AG08396 (cell line): ENCODE measurements around the gene INTS6.
A peak's percentile ranks its signal among the peaks of the same experiment; 100 is the strongest.

Experiments
- DNase-seq: peaks from one replicate; pipeline ENCODE4 v3.0.0; 2012; ENCODE audit warnings: low spot score, mixed read lengths

Gene INTS6, protein sequence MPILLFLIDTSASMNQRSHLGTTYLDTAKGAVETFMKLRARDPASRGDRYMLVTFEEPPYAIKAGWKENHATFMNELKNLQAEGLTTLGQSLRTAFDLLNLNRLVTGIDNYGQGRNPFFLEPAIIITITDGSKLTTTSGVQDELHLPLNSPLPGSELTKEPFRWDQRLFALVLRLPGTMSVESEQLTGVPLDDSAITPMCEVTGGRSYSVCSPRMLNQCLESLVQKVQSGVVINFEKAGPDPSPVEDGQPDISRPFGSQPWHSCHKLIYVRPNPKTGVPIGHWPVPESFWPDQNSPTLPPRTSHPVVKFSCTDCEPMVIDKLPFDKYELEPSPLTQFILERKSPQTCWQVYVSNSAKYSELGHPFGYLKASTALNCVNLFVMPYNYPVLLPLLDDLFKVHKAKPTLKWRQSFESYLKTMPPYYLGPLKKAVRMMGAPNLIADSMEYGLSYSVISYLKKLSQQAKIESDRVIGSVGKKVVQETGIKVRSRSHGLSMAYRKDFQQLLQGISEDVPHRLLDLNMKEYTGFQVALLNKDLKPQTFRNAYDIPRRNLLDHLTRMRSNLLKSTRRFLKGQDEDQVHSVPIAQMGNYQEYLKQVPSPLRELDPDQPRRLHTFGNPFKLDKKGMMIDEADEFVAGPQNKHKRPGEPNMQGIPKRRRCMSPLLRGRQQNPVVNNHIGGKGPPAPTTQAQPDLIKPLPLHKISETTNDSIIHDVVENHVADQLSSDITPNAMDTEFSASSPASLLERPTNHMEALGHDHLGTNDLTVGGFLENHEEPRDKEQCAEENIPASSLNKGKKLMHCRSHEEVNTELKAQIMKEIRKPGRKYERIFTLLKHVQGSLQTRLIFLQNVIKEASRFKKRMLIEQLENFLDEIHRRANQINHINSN

DNA sequence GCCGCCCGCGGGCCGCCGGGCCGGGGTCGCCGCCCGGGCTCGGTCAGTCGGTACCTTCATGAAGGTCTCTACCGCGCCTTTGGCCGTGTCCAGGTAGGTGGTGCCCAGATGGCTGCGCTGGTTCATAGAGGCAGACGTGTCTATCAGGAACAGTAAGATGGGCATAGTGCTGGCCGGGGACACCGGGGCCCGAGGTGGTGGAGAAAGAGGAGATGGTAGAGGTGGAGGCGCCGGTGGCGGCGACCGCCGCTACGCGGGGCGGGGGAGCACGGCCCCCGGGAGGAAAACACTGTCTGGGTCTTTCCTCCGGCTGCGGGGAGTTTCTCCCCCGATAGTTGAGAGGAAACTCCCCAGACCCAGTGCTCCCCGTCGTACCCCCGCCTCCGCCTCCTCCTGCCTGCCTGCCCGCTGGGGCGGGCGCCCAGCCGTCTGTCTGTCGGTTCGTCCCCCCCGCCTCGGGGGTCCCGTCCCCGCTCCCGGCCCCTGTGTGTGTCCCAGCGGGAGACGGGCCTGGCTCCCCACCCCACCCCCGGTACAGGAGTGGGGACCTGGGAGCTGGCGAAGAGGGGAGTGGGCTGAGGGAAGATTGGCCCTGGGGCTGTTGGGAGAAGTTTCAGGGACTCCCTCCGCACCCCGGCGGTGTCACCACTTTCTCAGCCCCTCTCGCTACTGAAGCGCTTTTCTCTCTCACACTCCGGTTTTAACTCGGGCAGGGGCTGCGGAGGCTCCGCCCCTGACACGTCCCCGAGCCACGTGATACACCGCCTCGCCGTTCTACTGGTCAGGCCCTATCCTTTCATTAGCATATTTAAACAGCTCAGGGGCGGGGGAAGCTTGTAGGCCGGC lies at the start of gene INTS6:
Gene INTS6, minus strand, starts transcription at position 676 of the 846 bp plus-strand sequence. Its CDS starts 511 bp downstream, at position 165.
- DNase-seq = no peak

DNA sequence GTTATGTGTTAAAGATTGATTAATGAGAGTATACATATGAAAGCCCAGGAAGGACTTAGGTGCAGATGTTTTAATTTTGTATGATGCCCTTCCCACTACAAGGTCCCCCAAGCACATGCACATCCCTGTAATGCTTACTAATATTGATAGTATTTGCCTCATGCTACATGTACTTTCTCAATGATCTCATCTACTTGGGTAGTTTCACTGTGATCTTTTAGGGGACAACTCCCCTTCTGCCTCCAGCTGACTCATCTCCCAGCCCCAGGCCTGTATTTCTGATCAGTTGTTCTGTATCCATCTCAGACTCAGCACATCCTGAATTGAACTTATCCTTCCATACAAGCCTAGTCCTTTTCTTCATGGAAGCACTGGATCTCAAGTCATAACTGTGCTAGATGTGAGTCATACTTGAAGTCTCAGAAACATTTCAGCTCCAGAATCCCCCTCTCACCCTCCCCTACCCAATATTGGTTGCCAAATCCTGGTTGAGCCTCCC lies 49.4 kb upstream of the INTS6 start:
- DNase-seq = peak; percentile 20

DNA sequence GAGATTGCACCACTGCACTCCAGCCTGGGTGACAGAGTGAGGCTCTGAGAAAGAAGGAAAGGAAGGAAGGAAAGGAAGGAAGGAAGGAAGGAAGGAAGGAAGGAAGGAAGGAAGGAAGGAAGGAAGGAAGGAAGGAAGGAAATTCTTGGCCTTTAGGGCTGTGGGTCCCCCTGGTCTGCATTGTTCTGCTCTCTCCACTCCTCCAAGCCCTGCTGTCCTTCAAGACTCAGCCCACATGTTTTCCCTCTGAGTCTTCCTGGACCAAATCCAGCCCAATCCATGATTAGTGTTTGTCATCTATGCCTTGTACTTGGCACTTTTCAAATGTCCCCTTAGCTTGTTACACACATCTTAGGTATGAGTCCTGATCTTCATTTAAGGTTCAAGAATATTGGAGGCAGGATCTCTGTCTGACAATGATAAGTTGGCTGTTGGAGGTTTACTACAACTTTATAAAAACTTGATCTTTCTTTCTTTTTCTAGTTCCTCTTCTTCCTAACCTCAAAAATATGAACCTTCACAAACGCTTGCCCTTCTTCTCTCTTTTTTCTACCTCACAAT lies 48.8 kb upstream of the INTS6 start:
- DNase-seq = peak; percentile 44

DNA sequence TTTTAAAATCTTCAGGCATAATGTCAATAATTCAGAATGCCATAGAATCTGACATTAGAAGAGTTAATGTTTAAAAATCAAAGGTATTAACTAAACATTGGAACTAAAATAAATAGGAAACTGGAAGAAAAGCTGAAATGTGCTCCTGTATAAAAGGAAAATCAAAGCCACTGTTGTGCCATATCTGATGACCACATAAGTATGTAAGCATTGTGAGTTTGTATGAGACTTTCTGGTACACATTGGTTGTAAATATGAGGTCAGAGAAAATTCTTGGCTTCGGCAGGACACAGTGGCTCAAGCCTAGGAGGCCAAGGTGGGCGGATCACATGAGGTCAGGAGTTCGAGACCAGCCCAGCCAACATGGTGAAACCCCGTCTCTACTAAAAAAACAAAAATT lies 48.3 kb upstream of the INTS6 start:
- no peak for DNase-seq

DNA sequence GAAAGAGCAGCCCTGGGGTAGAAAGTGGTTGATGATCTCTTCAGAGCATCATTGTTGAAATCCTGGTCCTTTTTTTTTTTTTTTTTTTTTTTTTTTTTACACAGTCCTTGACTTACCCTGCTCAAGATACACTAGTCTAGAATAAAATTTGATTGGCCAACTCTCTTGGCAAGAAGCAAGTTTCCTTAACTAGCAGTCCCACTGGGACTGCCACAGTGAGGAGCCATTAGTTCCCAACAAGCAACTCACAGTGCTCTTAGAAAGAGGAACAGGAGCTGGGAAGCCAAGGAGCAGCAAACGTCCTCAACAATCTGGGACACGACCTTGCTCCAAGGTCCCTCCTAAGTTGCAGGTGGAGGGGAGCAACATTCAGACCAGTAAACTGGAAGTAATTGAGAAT lies 47.9 kb upstream of the INTS6 start:
- DNase-seq = no peak

DNA sequence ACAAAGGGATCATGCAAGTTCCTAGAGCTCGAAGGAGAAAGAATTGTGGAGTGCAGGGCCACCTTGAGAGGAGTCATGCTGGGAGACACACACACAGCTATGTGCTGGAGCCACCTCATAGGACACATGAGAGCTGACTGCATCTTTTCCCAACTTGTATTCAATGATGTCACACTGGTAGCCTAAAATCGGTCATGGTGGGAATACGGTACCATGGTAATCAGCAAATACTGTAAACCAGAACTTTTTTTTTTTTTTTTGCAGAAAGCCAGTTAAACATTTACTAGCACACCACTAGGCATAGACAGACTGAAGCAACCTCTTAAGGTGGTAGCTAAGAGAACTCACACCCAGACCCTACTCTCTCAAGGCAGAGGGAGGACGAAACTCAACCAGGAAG lies 47.0 kb upstream of the INTS6 start:
- no peak for DNase-seq

DNA sequence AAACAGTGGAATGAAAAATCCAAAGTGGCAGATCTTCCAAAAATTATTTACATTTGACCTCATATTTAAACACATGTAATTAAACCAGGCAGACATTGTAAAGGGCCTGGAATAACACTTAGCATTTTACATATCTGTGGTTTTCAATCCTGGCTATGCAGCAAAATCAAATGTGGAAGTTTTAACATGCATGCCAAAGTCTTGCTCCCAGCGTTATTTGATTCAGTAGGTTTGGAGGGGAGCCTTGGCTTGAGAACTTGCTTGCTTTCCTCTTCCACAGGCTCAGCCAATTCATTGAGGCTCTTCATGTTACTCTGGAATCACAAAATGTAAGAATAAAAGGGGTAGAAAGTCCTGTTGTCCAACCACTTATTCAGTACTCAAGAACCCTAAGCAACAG lies 42.5 kb upstream of the INTS6 start:
- no peak for DNase-seq

DNA sequence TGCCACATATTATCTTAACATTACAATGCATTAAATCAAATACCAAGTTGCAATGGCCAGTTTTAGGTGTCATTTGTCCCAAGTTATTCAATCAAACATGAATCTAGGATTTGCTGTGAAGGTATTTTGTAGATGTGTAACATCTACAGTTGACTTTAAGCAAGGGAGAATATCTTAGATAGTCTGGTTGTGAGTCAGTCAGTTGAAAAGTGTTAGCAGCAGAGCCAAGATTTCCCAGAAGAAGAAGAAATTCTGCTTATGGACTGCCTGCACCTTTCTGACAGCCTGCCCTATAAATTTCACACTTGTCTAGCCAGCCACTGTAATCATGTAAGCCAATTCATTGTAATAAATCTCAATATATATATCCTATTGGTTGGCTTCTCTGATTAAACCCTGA lies 41.3 kb upstream of the INTS6 start:
- peak; percentile 28 for DNase-seq

DNA sequence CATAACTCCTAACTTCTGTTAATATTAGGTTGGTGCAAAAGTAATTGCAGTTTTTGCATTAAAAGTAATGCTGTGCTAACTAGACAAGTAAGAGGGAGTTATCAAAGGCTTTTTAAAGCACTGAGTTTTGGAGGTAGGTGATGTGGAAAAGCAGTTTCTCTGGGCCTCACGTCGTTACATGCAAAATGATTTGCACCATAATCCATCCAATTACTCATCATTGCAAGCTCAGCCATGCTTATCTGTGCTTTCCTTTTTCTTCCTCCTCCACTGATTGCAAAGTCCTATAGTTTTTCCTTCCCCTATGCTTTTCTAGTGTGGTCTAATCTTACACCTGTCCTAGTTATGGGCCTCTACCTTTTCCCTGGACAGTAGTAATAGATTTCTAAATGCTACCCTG lies 35.4 kb upstream of the INTS6 start:
- DNase-seq = no peak

DNA sequence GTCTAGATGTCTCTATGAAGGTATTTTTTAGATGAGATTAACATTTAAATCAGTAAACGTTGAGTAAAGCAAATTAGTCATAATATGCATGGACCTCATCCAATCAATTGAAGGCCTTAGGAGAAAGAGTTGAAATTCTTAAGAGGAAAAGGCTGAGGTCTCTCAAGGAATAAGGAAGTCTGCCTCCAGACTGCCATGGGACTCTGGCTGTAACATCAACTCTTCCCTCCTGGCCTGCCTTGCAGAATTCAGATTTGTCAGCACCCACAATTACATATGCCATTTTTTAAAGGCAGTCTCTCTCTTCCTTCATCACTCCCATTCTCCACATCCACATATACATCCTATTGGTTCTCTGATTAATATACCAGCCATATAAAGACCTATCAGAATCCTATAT lies 28.8 kb upstream of the INTS6 start:
- no peak for DNase-seq

DNA sequence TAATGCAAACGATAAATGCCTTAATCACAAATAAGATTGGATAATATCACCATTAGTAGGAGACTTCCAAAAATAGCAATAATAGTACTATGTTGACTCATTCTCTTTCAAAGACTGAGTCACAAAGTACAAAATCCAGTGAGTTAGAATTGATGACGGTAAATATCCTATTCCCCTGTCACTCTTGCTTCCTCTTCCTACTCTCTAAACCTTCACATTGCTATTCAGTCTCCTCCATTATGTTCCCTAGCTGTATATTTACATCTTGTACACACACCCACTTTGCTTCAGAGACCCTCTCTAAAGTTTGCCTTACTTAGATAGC lies 26.3 kb upstream of the INTS6 start:
- peak; percentile 49 for DNase-seq

DNA sequence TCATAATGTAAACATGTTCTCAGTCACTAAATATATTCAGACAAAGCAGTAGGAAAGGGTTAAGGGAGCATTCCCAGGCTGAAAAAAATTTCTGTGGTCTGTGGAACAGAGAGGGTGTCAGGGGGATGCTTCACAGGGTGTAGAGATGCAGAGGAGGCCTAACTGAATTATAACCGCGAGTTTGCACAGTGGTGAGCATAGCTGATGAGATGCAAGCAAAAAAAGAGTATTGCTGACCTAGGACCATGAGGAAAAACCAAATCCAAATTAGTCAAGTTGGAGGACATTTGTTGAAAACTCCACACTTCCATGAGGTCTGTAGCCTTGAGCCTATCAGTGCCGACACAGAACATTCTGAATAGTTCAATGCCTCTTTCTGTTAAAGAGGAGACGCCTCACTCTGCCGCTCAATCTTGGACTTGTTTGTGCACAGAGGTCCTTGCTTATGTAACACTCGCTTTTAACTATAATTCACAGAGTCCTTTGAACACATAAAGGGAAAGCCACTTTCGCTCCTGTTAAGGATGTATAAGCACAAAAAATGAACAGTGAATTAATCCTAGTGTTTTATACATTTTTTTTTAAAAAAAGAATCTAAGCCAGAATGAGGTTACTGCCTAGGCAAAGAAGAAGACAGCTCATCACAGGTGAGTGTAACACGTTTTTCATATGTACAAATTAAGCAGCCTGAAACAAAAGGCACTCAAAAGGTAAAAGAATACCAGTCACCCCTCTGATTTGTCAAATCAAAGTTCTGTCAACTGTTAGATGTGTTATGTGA lies 25.8 kb upstream of the INTS6 start:
- no peak for DNase-seq

DNA sequence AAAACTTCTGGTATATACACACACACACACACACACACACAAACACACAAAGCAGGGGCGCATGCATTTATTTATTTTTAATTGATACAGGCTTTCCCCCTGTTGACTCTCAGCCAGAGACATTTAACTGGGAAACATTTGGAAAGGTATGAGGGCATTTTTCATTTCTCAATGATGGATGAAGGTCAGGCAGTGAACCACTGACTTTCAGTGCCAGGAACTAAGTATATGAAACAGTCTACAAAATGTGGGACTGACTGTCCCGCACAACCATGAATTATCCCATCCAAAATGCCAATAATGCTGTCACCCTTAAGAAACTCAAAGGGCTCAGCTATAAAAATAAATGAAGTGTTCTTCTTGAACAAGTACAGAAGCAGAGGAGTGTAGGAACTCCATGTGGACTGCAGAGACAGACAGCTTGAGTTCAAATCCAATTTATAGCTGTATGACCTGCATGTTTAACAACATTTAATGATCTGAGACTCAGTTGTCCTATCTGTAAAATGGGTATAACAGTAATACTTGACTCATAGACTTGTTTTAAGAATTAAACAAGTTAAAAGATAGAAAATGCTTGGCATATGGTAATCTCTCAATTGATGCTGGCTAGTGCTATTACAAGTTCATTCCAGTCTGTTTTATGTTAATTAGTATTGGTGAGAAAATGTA lies 25.0 kb upstream of the INTS6 start:
- no peak for DNase-seq

DNA sequence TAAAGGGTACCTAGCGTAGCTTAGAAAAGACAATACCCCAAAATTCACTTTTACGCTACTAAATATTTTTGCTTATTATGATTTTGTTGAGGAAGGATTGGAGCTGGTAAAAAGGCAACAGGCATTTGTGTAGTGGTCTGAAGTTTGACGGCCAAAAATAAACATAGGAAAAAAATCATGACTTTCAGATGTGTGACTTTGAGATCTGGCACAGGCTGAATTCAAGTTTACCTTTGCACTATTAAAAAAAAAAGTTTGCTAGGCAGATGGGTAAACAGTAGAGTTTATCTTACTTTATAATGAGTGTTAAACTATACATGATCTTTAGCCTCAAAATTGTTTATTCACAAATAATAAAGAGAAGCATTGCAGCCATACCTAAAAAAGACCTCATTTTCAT lies 24.3 kb upstream of the INTS6 start:
- DNase-seq = no peak

DNA sequence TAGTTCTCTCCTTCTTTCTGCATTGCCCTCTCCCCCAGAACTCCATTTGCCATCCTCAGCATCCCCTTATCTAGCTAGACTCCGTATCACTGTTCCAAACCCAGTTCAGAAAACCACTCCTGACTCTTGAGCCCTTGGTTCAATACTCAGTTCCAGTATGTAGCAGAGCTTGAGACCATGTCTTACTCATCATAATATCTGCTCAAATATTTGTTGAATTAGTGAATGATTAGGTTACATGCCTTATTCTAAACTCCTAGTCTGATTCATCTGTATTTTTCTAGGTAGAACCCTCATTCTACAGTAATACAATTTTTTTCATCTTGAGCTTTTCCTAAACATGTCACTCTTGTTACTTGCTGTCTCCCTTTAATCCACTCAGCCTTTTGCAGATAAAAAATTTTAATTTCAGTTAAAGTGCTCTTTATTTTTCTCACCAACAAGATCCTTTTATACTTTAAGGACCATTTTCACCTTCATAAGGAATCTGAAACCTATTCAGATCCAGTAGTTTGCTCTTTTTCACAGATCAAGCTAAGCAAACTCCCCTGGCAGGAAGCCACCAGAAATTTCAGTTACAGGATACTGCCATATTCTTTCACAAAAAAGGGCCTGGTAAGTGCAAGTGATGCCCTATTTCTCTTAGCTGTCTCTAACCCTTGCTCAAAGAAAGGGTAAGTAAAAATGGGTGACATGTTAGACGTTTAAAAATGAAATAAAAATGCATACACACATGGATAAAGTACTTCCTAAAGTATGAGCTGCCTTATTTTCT lies 23.1 kb upstream of the INTS6 start:
- peak; percentile 25 for DNase-seq

DNA sequence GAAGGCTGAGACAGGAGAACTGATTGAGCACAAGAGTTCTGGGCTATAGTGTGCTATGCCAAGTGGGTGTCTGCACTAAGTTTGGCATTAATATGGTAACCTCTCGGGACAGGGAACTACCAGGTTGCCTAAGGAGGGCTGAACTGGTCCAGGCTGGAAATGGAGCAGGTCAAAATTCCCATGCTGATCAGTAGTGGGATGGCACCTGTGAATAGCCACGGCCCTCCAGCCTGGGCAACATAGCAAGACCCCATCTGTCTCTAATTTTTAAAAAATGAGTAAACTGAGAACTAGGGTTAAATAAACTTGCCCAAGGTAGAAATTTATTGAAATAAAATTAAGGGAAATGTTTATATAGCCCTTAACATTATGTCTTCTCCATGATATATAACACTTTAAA lies 17.0 kb upstream of the INTS6 start:
- no peak for DNase-seq

DNA sequence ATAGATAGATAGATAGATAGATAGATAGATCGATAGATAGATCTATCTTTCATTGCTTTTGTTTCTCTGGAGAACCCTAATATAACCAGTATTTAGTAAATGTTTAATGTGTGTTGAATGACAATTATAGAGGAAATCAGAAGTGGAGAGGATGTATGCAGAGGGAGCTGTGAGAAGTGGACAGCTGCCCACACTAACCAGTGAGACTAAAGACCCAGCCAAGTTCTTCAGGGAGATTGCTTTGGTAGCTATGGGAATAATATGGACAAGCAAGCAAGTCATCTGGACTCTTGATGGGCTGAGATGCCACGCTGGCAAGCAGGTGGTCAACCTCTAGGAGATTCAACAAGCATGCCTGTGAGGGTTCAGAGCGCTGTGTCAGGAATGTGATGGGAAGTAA lies 14.9 kb upstream of the INTS6 start:
- DNase-seq = no peak

DNA sequence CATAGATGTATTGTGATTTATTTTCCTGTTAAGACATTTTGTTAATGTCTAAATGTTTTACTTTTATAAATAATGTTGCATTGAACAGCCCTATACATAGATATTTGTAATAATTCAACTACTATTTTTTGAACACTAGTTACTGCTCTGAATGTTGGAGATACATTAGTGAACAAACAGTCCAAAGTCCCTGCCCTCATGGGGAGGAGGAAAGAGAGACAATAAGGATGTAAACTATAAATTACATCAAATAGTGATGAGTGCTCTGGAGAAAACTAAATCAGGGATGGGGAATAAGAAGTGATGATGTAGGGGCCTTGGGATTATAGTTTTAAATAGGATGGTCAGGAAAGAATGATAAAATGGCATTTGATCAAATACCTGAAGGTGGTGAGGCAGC lies 12.3 kb upstream of the INTS6 start:
- DNase-seq = no peak

DNA sequence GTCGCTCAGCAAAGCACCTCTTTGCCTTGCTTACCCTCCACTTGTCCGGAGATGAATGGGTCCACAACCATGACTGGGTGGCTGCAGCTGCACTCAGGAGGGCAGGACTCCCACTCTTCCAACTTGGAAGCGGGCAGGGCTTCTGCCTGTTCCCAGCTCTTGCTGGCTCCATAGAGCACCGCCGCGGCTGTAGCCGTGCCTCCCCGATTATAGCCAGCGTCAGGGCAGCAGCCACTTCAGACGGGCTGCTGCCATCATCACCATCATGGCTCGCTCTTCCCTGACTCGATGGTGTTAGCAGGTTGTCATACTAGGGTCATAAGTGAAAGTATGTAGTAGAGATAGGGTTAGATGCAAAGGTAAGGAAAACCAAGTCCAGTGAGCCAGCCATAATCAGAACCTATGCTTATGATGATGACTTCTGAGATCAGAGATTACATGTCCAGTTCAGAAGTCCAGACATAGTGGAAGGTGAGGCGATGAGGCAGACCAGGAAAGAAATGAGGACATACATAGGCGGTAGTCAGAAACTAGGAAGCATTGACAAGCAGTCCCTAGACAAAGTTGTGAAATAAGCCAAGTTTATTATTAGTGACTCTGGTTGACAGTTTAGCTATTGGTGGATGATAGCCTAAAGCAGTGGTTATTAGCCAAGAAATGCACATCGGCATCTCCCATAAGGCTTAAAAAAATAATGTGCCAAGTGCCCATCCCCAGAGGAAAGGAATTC lies 4.4 kb upstream of the INTS6 start:
- DNase-seq = no peak
